Right cardiac atrium (tissue), 5 donors: ENCODE measurements around the gene TRNT1. TPM values are rescaled to one million over a fixed set of nuclear protein-coding genes. Genes with fewer than 3 reads are reported as not detected.

Experiments
- ATAC-seq, 2 donors: fragments of 200-7000 bp; cut with Tn5 transposase; one replicate each; pipeline versions ENCODE4 v1.8.0 to v1.9.1; 2020; ENCODE audit warnings: moderate library complexity in 2 of 2, mild to moderate bottlenecking in 1 of 2
- DNase-seq, 3 donors: peaks; one replicate each; pipeline ENCODE4 v3.0.0-alpha.2; 2020
- H3K27ac ChIP-seq: one replicate; pipeline ENCODE4 v1.5.1; 2013; ENCODE audit warnings: mild to moderate bottlenecking, low read length, control low read depth, moderate library complexity
- H3K27me3 ChIP-seq: one replicate; pipeline ENCODE4 v1.6.1; 2013; ENCODE audit not compliant: control insufficient read depth, insufficient read depth
- H3K4me1 ChIP-seq: one replicate; pipeline ENCODE4 v1.6.1; 2013; ENCODE audit warnings: low read length; ENCODE audit not compliant: control insufficient read depth, insufficient read depth
- H3K4me3 ChIP-seq: one replicate; pipeline ENCODE4 v1.5.1; 2013; ENCODE audit warnings: low read length, control low read depth
- H3K9me3 ChIP-seq: one replicate; pipeline ENCODE4 v1.6.1; 2013; ENCODE audit warnings: low read length; ENCODE audit not compliant: control insufficient read depth
- WGBS: extraction: QIAGEN DNeasy Blood & Tissue Kit; methylation state at CpG from one replicate; pipeline ENCODE4 v1.1.7; 2013; 5-methylcytosine and 5-hydroxymethylcytosine counted together
- intact Hi-C, 4 donors: fragments of 100-400 bp; cut with DNase I; formaldehyde crosslinking; loops; one replicate each; pipeline versions ENCODE4 v1.11.0 to v1.14.0; 2022 to 2023
- polyA plus RNA-seq: library from polyadenylated mRNA; stranded (reverse); fragments of 200-250 nt; gene quantifications from one replicate; pipeline ENCODE4 v1.2.3, GENCODE V29; 2013
- total RNA-seq, 4 donors: library from RNA; stranded (reverse); fragmentation: NEBNext Ultra II Directional; extraction: Animal tissue kit (Norgen Biotek cat#: 25700); gene quantifications; one replicate each; pipeline ENCODE4 v1.2.1, GENCODE V29; 2021
- donor health status: healthy with polysubstance abuse.
- donor health status: DM: no; HTN: yes; CAD: no.
- donor health status: DM: no; HTN: no; CAD: no.
- donor health status: DM: no; HTN: yes; CAD: no; lungs with severe emphysema.
- donor health status: DM: yes; HTN: yes; CAD: no.

Gene TRNT1
- total and polyA plus RNA-seq, 5 donors, result 10.4 to 19.3 (median 16.0) TPM

DNA sequence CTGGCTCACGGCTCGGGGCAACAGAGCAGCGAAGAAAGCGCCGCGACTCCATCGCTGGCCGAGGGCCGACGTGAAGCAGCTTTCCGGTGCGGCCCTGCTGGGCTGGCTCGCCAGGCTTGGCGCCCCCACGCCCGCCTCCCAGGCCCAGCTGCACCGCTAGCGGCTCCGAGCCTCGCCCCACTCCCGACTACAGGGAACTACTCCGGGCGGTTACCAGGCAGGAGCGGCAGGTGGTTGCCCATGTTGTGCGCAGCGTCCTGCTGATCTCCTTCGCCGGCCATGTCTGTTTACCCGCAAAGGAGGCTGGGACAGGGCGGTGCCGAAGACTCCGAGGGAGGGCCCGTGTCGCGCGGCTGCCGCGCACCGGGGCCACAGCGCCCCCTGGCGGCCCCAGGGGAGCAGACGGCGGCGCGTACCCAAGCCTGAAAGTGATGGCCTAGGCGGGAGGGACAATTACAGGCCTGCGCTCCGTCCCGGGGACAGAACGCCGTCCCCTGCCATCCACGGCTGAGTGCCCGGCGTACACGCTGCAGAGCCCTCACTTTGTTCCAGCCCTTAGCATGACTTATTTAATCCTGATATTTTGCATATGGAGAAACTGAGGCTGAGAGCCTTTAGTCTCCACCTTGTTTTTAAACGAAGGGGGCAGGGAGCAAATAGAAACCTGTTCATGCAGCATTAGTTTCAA, 52.8 kb downstream of the TRNT1 start, which contains the start of gene CRBN:
TSS of gene CRBN (minus strand) at position 285 of the 688 bp plus-strand sequence. CDS start at position 281, 4 bp downstream.
- Histone ChIP-seq H3K4me1 (peaks cover 5% of the 10 kb centered on the region), H3K27me3 (no peaks in the 10 kb centered on the region), H3K27ac (peak within 1 kb of the TSS; percentile 13), H3K9me3 (no peaks in the 10 kb centered on the region), H3K4me3 (peak within 1 kb of the TSS; percentile 66)
- WGBS, result under 1% methylated on average over 56 of the region's 56 CpGs
- intact Hi-C loops, result no loop called here
- DNase-seq (peak; percentile 87 to 95 (median 95)), ATAC-seq (peak; percentile 99)

GRCh38 chr3:3180456-3180855, 53.7 kb downstream of the TRNT1 start:
- no peak for DNase-seq
- Histone ChIP-seq H3K4me3 (no peak overlapping the region), H3K4me1 (peaks cover 5% of the 10 kb centered on the region), H3K9me3 (no peaks in the 10 kb centered on the region), H3K27ac (no peak overlapping the region), H3K27me3 (no peaks in the 10 kb centered on the region)
- WGBS, result 73% methylated on average over 9 of the region's 9 CpGs
- intact Hi-C loops, result no loop called here
- ATAC-seq, result no peak

- intact Hi-C loops, result no loop called here
- no peak for ATAC-seq
- H3K27ac ChIP-seq, result no peak overlapping the region
- DNase-seq, result no peak
- H3K27me3 ChIP-seq, result no peaks in the 10 kb centered on the region
- no peaks in the 10 kb centered on the region for H3K9me3 ChIP-seq
- WGBS, result 56% methylated on average over 2 of the region's 2 CpGs
- H3K4me1 ChIP-seq, result no peaks in the 10 kb centered on the region
- H3K4me3 ChIP-seq, result no peak overlapping the region
Observed at GRCh38 chr3:3184876-3185275, 58.1 kb downstream of the TRNT1 start.

DNA sequence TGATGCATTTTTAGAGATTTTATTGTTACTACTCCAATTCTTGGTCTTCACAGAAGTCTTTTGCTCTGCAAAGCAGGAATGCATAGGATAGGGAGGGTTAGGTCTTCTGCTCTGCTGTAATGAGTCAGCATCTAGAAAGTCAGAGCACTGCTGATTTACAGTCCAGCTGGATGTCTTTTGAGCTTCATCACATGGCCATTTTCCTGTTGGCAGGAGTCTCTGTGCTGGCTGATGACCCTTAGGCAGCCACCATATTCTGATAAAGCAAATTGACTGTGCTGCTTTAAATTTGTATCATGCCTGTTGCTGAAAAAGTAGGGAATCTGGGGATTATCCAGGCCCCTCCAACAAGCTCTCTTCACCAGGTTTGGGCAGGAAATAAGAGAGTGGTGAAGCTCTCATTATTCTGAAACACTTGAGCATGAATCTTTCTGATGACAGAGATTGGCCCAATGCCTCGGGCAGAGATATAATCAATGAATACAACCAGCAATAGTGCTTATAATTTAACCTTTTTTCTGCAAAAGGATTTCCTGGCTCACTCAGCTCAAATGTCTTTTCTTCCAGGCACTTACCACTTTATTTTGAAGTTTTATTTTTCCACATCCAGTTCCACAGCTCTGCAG, 62.5 kb downstream of the TRNT1 start:
- intact Hi-C loops, result no loop called here
- Histone ChIP-seq H3K27ac (no peak overlapping the region), H3K9me3 (no peaks in the 10 kb centered on the region), H3K27me3 (no peaks in the 10 kb centered on the region), H3K4me3 (no peak overlapping the region), H3K4me1 (no peaks in the 10 kb centered on the region)
- 25% methylated on average over 1 of the region's 1 CpG for WGBS
- DNase-seq (peak in 2 of 3 donors; percentile 41 to 54), ATAC-seq (peak; percentile 74 to 85)

GRCh38 chr3:3189961-3190360, 63.2 kb downstream of the TRNT1 start:
- intact Hi-C loops, result no loop called here
- no peaks in the 10 kb centered on the region for H3K9me3 ChIP-seq
- WGBS, result 72% methylated on average over 1 of the region's 1 CpG

GRCh38 chr3:3191675-3192285, 65.0 kb downstream of the TRNT1 start:
- ATAC-seq (peak; percentile 47 to 78), DNase-seq (no peak)
- no peak overlapping the region for H3K27ac ChIP-seq
- intact Hi-C loops, result no loop called here
- 28% methylated on average over 4 of the region's 4 CpGs for WGBS
- H3K27me3 ChIP-seq, result no peaks in the 10 kb centered on the region
- H3K9me3 ChIP-seq, result no peaks in the 10 kb centered on the region
- no peak overlapping the region for H3K4me3 ChIP-seq
- H3K4me1 ChIP-seq, result no peaks in the 10 kb centered on the region

More at GRCh38 chr3:3189961-3190360, 63.2 kb downstream of the TRNT1 start:
- Histone ChIP-seq H3K4me1 (no peaks in the 10 kb centered on the region), H3K27me3 (no peaks in the 10 kb centered on the region), H3K27ac (no peak overlapping the region), H3K4me3 (no peak overlapping the region)
- ATAC-seq, result no peak
- DNase-seq, result no peak

GRCh38 chr3:3192286-3192675, 65.5 kb downstream of the TRNT1 start:
- 26% methylated on average over 2 of the region's 2 CpGs for WGBS
- no peaks in the 10 kb centered on the region for H3K4me1 ChIP-seq
- H3K27me3 ChIP-seq, result no peaks in the 10 kb centered on the region
- no peaks in the 10 kb centered on the region for H3K9me3 ChIP-seq
- no peak for DNase-seq
- intact Hi-C loops, result no loop called here
- H3K4me3 ChIP-seq, result no peak overlapping the region
- H3K27ac ChIP-seq, result no peak overlapping the region
- no peak for ATAC-seq

GRCh38 chr3:3194861-3195260, 68.1 kb downstream of the TRNT1 start:
- H3K27ac ChIP-seq, result no peak overlapping the region
- no peak overlapping the region for H3K4me3 ChIP-seq
- DNase-seq (no peak), ATAC-seq (no peak)
- peaks cover 3% of the 10 kb centered on the region for H3K27me3 ChIP-seq
- no peaks in the 10 kb centered on the region for H3K9me3 ChIP-seq
- intact Hi-C loops, result no loop called here
- no peaks in the 10 kb centered on the region for H3K4me1 ChIP-seq

GRCh38 chr3:3196148-3196861, 69.6 kb downstream of the TRNT1 start:
- intact Hi-C loops, result no loop called here
- DNase-seq (no peak), ATAC-seq (no peak)
- Histone ChIP-seq H3K4me1 (no peaks in the 10 kb centered on the region), H3K27ac (no peak overlapping the region), H3K9me3 (no peaks in the 10 kb centered on the region), H3K4me3 (no peak overlapping the region), H3K27me3 (peaks cover 3% of the 10 kb centered on the region)
- WGBS, result 48% methylated on average over 6 of the region's 6 CpGs
